HepG2 (cell line): ENCODE results near the gene TOGARAM1. TPM values are rescaled to one million over a fixed set of nuclear protein-coding genes. Genes with fewer than 3 reads are reported as not detected.

Experiments used
- ATAC-seq: fragments of 200-7000 bp; cut with Tn5 transposase; 3 replicates; pipeline ENCODE4 v1.9.1; 2020; ENCODE audit warnings: mild to moderate bottlenecking, moderate library complexity
- BruUV-seq: library from RNA; stranded (reverse); fragments of 400-500 nt; replicated peaks from 2 replicates; lab custom pipeline; 2021; lab: Mats Ljungman, UMichigan
- CTCF ChIA-PET: fragments of 300-600 bp; formaldehyde crosslinking; extraction: SDS; loops from one replicate; lab custom pipeline; 2021; ENCODE audit warnings: low total read pairs, inconsistent platforms, low intra/inter-chr PET ratio; lab: Yijun Ruan, JAX
- POLR2A ChIA-PET: fragments of 350-600 bp; sonication (Branson Sonifier 250); formaldehyde crosslinking; loops from one replicate; lab custom pipeline; 2020; ENCODE audit warnings: antibody characterized with exemption, inconsistent platforms; lab: Yijun Ruan, JAX
- DNase-seq: peaks from one replicate; pipeline ENCODE4 v3.0.0-alpha.2; 2015; ENCODE audit warnings: low spot score
- FAIRE-seq: peaks from 3 replicates; lab custom pipeline; 2011; peaks lifted over from hg19 to GRCh38; lab: Jason Lieb, UNC
- H2AFZ ChIP-seq: one replicate; pipeline ENCODE4 v1.6.1; 2011; ENCODE audit warnings: low read length, inconsistent platforms
- H3K27ac ChIP-seq: fragments of 300-600 bp; 3 replicates; pipeline ENCODE4 v1.8.0; 2011; ENCODE audit warnings: mixed run types, mild to moderate bottlenecking, mixed read lengths, low read length, inconsistent platforms; ENCODE audit not compliant: insufficient read depth; ENCODE audit errors: extremely low read length
- H3K27me3 ChIP-seq, 2 experiments: fragments of 200-600 bp in 1 of 2; 2 replicates in 1 of 2; 3 replicates in 1 of 2; pipeline versions ENCODE4 v1.6.0 to v1.8.0; 2011; ENCODE audit warnings: low read length in 2 of 2, mild to moderate bottlenecking in 2 of 2, moderate library complexity in 2 of 2, inconsistent platforms in 1 of 2; ENCODE audit not compliant: insufficient read depth in 2 of 2, control insufficient read depth in 1 of 2
- H3K36me3 ChIP-seq, 2 experiments: fragments of 200-600 bp in 1 of 2; replicated peaks in 1 of 2; 2 replicates in 1 of 2; 3 replicates in 1 of 2; pipeline versions ENCODE4 v1.5.1 to v1.8.0; 2011; ENCODE audit warnings: low read length in 2 of 2, inconsistent platforms in 1 of 2; ENCODE audit not compliant: insufficient read depth in 2 of 2, control insufficient read depth in 1 of 2
- H3K4me1 ChIP-seq: 2 replicates; pipeline ENCODE4 v1.5.1; 2012; ENCODE audit warnings: low read length, inconsistent platforms; ENCODE audit not compliant: insufficient read depth
- H3K4me2 ChIP-seq: 2 replicates; pipeline ENCODE4 v1.6.0; 2011; ENCODE audit warnings: low read depth, low read length, inconsistent platforms
- H3K4me3 ChIP-seq, 3 experiments: fragments of 200-600 bp in 1 of 3; sonication (generic), shearing (Covaris generic) in 1 of 3; replicated peaks in 1 of 3; 2 replicates each; pipeline ENCODE4 v1.5.1; 2011 to 2016; ENCODE audit warnings: low read length in 3 of 3, inconsistent platforms in 2 of 3, low read depth in 2 of 3, mild to moderate bottlenecking in 2 of 3, control low read depth in 1 of 3, mixed read lengths in 1 of 3; ENCODE audit not compliant: insufficient read depth in 1 of 3
- H3K79me2 ChIP-seq: one replicate; pipeline ENCODE4 v1.6.1; 2011; ENCODE audit warnings: low read length, inconsistent platforms; ENCODE audit not compliant: insufficient read depth
- H3K9ac ChIP-seq: 2 replicates; pipeline ENCODE4 v1.6.0; 2011; ENCODE audit warnings: mild to moderate bottlenecking, low read depth, low read length, inconsistent platforms; ENCODE audit not compliant: insufficient read depth
- H3K9me3 ChIP-seq: 2 replicates; pipeline ENCODE4 v1.5.1; 2012; ENCODE audit warnings: mild to moderate bottlenecking, low read length
- H4K20me1 ChIP-seq: 2 replicates; pipeline ENCODE4 v1.6.0; 2011; ENCODE audit warnings: inconsistent platforms, mild to moderate bottlenecking, low read length, moderate library complexity; ENCODE audit not compliant: insufficient read depth
- JUND ChIP-seq: sonication (generic); formaldehyde crosslinking; IDR thresholded peaks from 2 replicates; pipeline ENCODE4 v1.8.0; 2022; ENCODE audit warnings: mild to moderate bottlenecking, missing genetic modification reagents
- MBNL3 ChIP-seq: fragments of 250-450 bp; sonication (Bioruptor Pico); conservative IDR thresholded peaks from 2 replicates; pipeline ENCODE4 v1.8.0; 2022; ENCODE audit warnings: mild to moderate bottlenecking, inconsistent platforms
- RORA ChIP-seq: sonication (generic); formaldehyde crosslinking; IDR thresholded peaks from 2 replicates; pipeline ENCODE4 v1.5.0; 2020; ENCODE audit warnings: mild to moderate bottlenecking, missing genetic modification reagents, moderate library complexity
- ZNF124 ChIP-seq: sonication (generic); formaldehyde crosslinking; IDR thresholded peaks from 2 replicates; pipeline ENCODE4 v1.4.0; 2020; ENCODE audit warnings: missing genetic modification reagents
- ZSCAN9 ChIP-seq: IDR thresholded peaks from 2 replicates; pipeline ENCODE4 v1.6.1; 2016; ENCODE audit warnings: borderline replicate concordance
- WGBS: methylation state at CpG from one replicate; pipeline ENCODE4 v1.1.6; 2017; ENCODE audit warnings: low lambda C conversion rate; 5-methylcytosine and 5-hydroxymethylcytosine counted together
- in situ Hi-C: cut with HindIII; loops from 2 replicates; pipeline ENCODE4 v1.10.0; 2017; ENCODE audit warnings: low pct_unique_long_range_greater_than_20kb; ENCODE audit not compliant: extremely low pct_ligation_motif_present
- intact Hi-C: fragments of 100-400 bp; cut with micrococcal nuclease; formaldehyde crosslinking; loops from one replicate; pipeline ENCODE4 v1.10.0; 2022; ENCODE audit not compliant: unreplicated experiment
- polyA plus RNA-seq, 8 experiments: library from polyadenylated mRNA; depleted of rRNA in 3 of 8; stranded (reverse) in 7 of 8; unstranded in 1 of 8; fragments of >200 nt; fragmentation: Illumina TruSeq in 4 of 8; extraction: Trizol in 4 of 8; gene quantifications; 2 replicates each; pipeline versions ENCODE4 v1.2.1 to v1.2.3, GENCODE V29; 2011 to 2016; ENCODE audit warnings: low read depth in 4 of 8, missing spikeins in 1 of 8, mixed read lengths in 1 of 8; ENCODE audit not compliant: insufficient read depth in 1 of 8
- total RNA-seq, 5 experiments: library from RNA; depleted of rRNA; stranded (reverse); fragments of >200 nt; fragmentation: Illumina TruSeq; extraction: Trizol; gene quantifications; 2 replicates each; pipeline ENCODE4 v1.2.3, GENCODE V29; 2016; ENCODE audit warnings: low read depth in 1 of 5
- TF ChIP-seq, protein P1 (sequence below): sonication (generic); formaldehyde crosslinking; IDR thresholded peaks from 2 replicates; pipeline ENCODE4 v1.5.0; 2020; ENCODE audit warnings: missing genetic modification reagents, mild to moderate bottlenecking, borderline replicate concordance
- TF ChIP-seq, protein P2 (sequence below): sonication (generic); formaldehyde crosslinking; IDR thresholded peaks from 2 replicates; pipeline ENCODE4 v1.4.0; 2020; ENCODE audit warnings: missing genetic modification reagents
- TF ChIP-seq, protein P3 (sequence below): sonication (generic); formaldehyde crosslinking; IDR thresholded peaks from 2 replicates; pipeline ENCODE4 v1.4.0; 2020; ENCODE audit warnings: missing genetic modification reagents, borderline replicate concordance
- TF ChIP-seq, protein P4 (sequence below): sonication (generic); formaldehyde crosslinking; IDR thresholded peaks from 2 replicates; pipeline ENCODE4 v1.4.0; 2020; ENCODE audit warnings: missing genetic modification reagents
- TF ChIP-seq, protein P5 (sequence below): IDR thresholded peaks from 2 replicates; pipeline ENCODE4 v1.6.1; 2016; ENCODE audit warnings: mild to moderate bottlenecking, missing biosample characterization, missing genetic modification reagents

Gene TOGARAM1
- total and polyA plus RNA-seq, 2 of the 13 experiments (the other 11 are each of a cell fraction or from before 2014, with no cell fraction given) = 5.6 to 9.8 TPM

DNA sequence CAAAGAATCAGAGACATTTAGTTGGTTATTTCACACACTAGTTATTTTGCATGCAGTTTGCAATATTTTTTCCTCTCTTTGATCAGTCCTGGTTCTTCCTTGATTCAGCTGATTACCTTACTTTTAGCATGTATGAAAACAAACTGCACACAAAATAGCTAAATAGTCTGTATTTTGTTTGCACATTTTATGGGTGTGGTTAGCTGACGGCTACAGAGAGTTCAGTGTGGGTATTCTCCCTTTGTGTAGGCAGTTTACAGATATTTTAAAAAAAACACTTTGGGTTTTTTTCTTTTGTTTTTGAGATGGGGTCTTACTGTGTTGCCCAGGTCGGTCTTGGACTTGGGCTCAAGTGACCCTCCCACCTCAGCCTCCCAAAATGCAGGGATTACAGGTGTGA, 28.5 kb downstream of the TOGARAM1 start:
- POLR2A ChIA-PET = no interaction called here
- Histone ChIP-seq H3K9me3 (no peaks in the 10 kb centered on the region), H3K27ac (no peak overlapping the region), H2AFZ (no peak overlapping the region), H3K9ac (no peak overlapping the region), H3K79me2 (peaks cover 5% of the 10 kb centered on the region), H3K4me1 (peaks cover 22% of the 10 kb centered on the region), H3K4me2 (no peak overlapping the region), H3K27me3 (no peaks in the 10 kb centered on the region), H3K36me3 (no peaks in the 10 kb centered on the region; a peak in 1 of 5 replicates), H4K20me1 (no peaks in the 10 kb centered on the region), H3K4me3 (no peak overlapping the region)
- no peak for ATAC-seq
- in situ Hi-C loops = no loop called here
- intact Hi-C loops = no loop called here
- no peak for FAIRE-seq
- no peak for DNase-seq
- BruUV-seq = no TSS peak
- CTCF ChIA-PET = no interaction called here
- 84% methylated on average over 2 of the region's 2 CpGs for WGBS
- TF ChIP-seq, protein P1, sequence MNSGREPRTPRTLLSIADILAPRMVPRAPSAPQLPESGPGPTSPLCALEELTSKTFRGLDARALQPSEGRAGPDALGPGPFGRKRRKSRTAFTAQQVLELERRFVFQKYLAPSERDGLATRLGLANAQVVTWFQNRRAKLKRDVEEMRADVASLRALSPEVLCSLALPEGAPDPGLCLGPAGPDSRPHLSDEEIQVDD = no peak
- TF ChIP-seq MBNL3 (no peak), RORA (no peak), JUND (CRISPR knock-in tag) (no peak), ZSCAN9 (CRISPR knock-in tag) (no peak), ZNF124 (CRISPR knock-in tag) (no peak)
- TF ChIP-seq, protein P2, sequence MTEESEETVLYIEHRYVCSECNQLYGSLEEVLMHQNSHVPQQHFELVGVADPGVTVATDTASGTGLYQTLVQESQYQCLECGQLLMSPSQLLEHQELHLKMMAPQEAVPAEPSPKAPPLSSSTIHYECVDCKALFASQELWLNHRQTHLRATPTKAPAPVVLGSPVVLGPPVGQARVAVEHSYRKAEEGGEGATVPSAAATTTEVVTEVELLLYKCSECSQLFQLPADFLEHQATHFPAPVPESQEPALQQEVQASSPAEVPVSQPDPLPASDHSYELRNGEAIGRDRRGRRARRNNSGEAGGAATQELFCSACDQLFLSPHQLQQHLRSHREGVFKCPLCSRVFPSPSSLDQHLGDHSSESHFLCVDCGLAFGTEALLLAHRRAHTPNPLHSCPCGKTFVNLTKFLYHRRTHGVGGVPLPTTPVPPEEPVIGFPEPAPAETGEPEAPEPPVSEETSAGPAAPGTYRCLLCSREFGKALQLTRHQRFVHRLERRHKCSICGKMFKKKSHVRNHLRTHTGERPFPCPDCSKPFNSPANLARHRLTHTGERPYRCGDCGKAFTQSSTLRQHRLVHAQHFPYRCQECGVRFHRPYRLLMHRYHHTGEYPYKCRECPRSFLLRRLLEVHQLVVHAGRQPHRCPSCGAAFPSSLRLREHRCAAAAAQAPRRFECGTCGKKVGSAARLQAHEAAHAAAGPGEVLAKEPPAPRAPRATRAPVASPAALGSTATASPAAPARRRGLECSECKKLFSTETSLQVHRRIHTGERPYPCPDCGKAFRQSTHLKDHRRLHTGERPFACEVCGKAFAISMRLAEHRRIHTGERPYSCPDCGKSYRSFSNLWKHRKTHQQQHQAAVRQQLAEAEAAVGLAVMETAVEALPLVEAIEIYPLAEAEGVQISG (CRISPR knock-in tag) = no peak
- TF ChIP-seq, protein P3, sequence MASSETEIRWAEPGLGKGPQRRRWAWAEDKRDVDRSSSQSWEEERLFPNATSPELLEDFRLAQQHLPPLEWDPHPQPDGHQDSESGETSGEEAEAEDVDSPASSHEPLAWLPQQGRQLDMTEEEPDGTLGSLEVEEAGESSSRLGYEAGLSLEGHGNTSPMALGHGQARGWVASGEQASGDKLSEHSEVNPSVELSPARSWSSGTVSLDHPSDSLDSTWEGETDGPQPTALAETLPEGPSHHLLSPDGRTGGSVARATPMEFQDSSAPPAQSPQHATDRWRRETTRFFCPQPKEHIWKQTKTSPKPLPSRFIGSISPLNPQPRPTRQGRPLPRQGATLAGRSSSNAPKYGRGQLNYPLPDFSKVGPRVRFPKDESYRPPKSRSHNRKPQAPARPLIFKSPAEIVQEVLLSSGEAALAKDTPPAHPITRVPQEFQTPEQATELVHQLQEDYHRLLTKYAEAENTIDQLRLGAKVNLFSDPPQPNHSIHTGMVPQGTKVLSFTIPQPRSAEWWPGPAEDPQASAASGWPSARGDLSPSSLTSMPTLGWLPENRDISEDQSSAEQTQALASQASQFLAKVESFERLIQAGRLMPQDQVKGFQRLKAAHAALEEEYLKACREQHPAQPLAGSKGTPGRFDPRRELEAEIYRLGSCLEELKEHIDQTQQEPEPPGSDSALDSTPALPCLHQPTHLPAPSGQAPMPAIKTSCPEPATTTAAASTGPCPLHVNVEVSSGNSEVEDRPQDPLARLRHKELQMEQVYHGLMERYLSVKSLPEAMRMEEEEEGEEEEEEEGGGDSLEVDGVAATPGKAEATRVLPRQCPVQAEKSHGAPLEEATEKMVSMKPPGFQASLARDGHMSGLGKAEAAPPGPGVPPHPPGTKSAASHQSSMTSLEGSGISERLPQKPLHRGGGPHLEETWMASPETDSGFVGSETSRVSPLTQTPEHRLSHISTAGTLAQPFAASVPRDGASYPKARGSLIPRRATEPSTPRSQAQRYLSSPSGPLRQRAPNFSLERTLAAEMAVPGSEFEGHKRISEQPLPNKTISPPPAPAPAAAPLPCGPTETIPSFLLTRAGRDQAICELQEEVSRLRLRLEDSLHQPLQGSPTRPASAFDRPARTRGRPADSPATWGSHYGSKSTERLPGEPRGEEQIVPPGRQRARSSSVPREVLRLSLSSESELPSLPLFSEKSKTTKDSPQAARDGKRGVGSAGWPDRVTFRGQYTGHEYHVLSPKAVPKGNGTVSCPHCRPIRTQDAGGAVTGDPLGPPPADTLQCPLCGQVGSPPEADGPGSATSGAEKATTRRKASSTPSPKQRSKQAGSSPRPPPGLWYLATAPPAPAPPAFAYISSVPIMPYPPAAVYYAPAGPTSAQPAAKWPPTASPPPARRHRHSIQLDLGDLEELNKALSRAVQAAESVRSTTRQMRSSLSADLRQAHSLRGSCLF (CRISPR knock-in tag) = no peak
- TF ChIP-seq, protein P4, sequence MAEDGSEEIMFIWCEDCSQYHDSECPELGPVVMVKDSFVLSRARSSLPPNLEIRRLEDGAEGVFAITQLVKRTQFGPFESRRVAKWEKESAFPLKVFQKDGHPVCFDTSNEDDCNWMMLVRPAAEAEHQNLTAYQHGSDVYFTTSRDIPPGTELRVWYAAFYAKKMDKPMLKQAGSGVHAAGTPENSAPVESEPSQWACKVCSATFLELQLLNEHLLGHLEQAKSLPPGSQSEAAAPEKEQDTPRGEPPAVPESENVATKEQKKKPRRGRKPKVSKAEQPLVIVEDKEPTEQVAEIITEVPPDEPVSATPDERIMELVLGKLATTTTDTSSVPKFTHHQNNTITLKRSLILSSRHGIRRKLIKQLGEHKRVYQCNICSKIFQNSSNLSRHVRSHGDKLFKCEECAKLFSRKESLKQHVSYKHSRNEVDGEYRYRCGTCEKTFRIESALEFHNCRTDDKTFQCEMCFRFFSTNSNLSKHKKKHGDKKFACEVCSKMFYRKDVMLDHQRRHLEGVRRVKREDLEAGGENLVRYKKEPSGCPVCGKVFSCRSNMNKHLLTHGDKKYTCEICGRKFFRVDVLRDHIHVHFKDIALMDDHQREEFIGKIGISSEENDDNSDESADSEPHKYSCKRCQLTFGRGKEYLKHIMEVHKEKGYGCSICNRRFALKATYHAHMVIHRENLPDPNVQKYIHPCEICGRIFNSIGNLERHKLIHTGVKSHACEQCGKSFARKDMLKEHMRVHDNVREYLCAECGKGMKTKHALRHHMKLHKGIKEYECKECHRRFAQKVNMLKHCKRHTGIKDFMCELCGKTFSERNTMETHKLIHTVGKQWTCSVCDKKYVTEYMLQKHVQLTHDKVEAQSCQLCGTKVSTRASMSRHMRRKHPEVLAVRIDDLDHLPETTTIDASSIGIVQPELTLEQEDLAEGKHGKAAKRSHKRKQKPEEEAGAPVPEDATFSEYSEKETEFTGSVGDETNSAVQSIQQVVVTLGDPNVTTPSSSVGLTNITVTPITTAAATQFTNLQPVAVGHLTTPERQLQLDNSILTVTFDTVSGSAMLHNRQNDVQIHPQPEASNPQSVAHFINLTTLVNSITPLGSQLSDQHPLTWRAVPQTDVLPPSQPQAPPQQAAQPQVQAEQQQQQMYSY (CRISPR knock-in tag) = no peak
- TF ChIP-seq, protein P5, sequence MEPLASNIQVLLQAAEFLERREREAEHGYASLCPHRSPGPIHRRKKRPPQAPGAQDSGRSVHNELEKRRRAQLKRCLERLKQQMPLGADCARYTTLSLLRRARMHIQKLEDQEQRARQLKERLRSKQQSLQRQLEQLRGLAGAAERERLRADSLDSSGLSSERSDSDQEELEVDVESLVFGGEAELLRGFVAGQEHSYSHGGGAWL (CRISPR knock-in tag) = no peak
